Activated T-helper 1 cell treated with anti-CD3 and anti-CD28 coated beads, Interleukin-2, amount 50 U/mL, for 16 hours (primary cell): ENCODE results near the gene APLP2.
"Not testable (repeated sequence)": the region's sequence is repeated elsewhere in the genome, so short reads cannot be mapped to it uniquely, and the experiment has no call there.

ENCODE experiments used
- DNase-seq, 2 donors: peaks; one replicate each; pipeline ENCODE4 v3.0.0-alpha.2; 2020; ENCODE audit warnings: low read depth in 1 of 2, low spot score in 1 of 2

APLP2 gene

DNA sequence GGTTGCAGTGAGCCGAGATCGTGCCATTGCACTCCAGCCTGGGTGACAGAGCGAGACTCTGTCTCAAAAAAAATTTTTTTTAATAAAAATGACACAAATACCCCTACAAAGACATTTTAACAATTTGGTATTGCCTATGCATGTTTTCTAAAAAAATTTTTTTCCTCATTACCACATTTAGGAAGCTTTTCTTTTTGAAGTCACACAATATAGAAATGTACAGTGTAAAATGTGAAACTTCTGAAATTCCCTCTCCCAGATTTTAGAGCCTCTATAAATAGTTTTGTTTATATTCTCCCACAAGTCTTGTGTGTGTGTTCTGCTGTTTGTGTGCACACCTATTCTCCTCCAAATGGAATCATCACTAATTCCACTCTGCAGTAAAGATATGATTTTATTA is 97.5 kb downstream of the APLP2 start:
- DNase-seq, result no peak

GRCh38 chr11:130168105-130168504 is 98.4 kb downstream of the APLP2 start:
- no peak for DNase-seq

DNA sequence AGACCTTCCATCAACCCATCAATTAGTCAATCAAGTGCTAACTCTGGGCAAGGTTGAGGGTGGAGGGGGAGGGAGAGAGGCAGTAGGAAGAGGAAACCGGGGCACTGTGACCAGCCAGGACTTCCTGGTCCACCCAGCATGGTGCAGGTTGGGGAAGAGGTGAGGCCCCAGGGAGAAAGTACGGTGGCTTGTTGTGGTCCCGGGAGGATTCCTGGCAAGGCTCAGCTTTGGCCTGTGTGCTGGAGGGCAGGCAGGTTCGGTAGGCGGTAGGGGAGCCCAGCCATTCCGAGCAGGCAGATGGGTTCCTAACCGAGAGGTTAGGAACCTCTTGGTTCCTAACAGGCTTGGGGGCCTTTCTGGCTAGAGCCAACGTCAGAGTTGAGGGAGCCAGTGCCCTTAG is 100.7 kb downstream of the APLP2 start:
- no peak for DNase-seq

DNA sequence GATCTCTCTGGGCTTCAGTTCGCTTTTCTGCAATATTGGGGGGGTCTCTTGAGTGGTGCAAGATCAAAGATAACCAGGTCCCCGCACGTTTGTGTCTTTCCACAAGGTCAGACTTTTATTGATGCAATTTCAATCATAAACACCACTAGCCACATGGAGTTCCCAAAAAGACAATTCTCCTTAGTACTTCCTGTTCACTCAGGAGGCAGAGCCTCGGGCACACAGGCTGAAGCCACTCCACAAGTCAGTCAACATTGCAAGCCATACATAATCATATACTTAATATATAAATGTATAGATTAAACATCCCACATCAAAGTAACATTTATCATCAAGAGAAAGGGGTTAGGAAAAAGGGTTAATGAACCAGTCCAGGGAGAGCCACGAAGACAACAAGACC is 101.8 kb downstream of the APLP2 start:
- DNase-seq, result no peak

DNA sequence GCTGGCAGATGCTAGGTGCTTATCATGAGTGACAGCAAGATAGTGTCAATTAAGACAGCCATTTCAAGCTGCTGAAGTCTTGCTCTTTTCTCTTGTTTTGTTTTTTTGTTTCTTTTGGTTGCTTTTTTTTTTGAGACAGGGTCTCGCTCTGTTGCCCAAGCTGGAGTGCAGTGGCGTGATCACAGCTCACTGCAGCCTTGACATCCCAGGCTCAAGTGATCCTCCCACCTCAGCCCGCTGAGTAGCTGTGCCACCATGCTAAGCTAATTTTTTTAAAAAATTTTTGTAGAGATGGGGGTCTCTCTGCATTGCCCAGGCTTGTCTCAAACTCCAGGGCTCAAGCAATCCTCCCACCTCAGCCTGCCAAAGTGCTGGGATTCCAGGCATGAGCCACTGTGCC is 102.3 kb downstream of the APLP2 start:
- DNase-seq, result not testable (repeated sequence)

DNA sequence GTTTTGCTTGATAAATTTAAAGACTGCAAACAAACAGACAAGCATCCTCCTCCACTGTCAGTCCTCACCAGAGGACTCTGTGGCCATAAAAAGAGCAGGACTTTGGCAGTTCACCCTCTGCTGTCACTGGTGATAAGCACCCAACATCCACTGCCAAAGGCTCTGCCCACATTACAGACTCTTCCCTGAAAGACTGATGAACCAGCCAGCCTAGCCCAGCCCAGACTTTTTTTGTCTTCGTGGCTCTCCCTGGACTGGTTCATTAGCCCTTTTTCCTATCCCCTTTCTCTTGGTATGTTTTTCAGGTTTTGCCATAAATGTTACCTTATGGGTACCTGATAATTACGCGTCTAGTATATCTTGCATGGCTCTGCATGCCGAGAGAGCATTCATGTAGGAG is 104.9 kb downstream of the APLP2 start:
- no peak for DNase-seq

GRCh38 chr11:130175898-130176297 is 106.2 kb downstream of the APLP2 start:
- no peak for DNase-seq

- DNase-seq, result no peak
Observed at GRCh38 chr11:130177782-130178181, 108.1 kb downstream of the APLP2 start.

DNA sequence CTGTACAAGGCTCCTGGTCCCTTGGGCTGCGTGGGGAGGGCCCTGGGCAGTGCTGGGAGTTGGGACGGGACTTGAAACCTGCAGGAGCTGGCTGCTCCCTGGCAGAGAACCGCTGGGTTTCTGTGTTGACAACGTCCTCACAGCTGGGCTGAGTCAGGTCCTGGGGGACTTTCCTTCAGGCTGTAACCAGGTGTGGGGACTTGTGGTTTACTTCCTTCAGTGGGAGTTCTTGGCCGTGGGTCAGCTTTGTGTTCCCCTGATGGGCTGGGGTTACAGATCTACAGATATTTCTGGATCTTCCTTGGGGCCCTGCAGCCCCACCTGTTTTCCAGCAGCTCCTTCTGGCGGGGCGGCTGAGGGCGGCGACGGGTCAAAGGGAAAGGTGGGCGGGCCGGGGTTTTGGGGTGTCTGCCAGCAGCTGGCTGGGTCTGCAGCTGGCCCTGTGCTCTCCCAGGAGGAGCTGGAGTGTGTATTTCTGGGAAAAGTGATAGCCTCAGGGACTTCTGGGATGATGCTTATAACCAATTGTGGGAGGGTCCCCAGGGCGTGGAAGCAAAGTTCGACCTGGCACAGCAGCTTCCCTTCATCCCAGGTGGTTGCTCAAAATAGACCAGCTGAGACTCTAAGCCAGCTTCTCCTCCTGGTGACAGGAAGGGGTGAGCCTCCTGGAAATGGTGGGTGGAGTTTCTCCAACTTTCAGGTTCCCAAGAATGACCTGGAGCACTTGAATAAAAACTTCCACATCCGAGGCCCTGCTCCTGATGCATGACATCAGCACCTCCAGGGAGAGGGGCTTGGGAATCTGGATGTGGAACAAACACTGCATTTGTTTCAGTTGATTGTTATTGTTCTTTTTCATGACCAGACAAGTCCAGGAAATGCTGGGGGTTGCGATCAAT is 109.0 kb downstream of the APLP2 start:
- DNase-seq, result no peak

GRCh38 chr11:130179396-130180306 is 110.0 kb downstream of the APLP2 start:
- DNase-seq, result no peak

GRCh38 chr11:130180491-130180890 is 110.8 kb downstream of the APLP2 start:
- DNase-seq, result no peak

GRCh38 chr11:130180896-130181294 is 111.2 kb downstream of the APLP2 start:
- DNase-seq, result no peak

- DNase-seq, result no peak
Observed at GRCh38 chr11:130181295-130182272, 111.9 kb downstream of the APLP2 start.

DNA sequence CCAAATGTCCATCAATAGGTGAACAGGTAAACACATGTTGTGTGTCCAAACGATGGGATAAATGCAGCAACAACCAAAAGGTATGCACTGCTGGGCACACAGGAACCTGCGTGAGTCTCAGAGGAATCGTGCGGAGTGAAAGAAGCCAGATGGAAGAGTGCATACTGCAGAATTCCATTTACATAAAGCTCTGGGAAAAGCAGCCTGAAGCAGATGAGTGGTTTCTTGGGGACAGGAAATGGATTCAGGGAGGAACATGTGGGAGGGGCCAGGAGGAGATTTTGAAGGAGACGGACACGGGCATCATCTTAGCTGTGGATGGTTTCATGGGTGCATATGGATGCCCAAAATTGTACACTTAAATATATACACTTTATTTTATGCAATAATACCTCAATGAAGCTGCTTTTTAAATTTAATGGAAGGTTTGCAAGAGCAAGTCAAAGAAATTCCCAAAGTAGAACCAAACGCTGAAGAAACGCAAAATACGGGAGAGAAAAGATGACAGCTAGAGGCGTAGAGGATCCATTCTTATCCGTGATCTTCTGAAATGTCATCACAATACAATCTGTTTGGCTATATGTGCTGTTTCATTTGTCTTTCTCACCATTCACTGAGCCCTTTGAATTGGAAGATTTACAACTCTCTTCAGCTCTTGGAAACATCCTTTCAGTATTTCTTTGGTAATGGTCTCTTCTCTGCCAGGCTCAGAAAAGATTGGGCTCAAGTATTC is 114.3 kb downstream of the APLP2 start:
- DNase-seq, result no peak

- no peak for DNase-seq
Observed at GRCh38 chr11:130187096-130187495, 117.4 kb downstream of the APLP2 start.

GRCh38 chr11:130188047-130188446 is 118.4 kb downstream of the APLP2 start:
- DNase-seq, result no peak

DNA sequence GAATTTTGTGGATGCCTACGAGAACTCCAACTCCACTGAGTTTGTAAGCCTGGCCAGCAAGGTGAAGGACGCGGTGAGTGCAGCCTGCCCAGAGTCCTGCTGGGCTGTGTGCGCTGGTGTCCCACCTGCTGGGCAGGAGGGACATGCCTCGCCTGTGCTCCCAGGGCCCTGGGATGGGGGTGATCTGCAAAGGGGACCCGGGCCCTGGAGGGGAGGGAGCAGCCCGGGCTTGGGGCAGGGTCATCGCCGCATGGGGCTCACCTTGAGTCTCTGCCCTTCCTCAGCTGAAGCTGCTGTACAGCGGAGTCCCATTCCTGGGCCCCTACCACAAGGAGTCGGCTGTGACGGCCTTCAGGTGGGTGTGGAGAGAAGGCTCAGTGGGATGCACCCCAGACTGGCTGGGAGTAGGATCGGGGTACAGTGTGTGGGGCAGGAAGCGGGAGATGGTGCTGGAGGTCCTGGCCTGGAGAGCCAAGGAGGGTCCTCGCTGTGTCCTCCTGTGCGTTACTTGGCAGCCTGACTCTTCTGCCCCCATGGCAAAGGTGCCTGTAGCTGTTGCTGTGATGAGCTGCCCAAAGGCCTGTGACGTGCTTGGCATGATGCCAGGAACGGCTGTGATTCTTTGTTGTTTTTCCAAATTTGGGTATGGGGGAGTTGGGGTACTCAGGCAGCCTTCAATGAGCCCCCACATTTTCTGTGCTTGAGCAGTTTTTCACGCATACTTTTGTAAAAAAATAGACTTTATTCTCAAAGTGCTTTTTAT is 119.1 kb downstream of the APLP2 start:
- no peak for DNase-seq

DNA sequence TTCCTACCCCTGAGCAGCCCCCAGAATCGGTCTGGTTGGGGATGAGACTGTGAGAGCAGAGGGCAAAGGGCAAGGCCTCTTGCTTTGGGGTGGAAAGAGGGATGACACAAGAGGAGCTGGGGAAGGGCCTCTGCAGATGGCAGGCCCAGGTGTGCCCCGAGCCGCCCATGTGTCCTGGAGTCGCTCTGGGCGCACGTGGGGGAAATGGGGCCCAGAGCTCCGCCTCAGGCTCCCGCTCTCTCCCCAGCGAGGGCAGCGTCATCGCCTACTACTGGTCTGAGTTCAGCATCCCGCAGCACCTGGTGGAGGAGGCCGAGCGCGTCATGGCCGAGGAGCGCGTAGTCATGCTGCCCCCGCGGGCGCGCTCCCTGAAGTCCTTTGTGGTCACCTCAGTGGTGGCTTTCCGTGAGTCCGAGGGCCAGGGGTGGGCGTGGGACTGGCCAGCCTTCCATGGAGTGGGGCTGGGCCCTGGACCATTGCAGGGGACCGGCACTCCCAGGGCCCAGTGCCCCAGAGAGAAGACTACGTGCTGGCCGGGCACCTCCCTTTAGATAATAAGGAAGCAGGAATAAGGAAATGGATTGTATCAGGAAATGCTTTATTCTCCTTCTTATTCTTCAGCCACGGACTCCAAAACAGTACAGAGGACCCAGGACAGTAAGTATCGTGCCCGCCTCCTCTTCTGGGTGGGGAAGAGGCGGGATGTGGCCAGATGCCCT is 120.0 kb downstream of the APLP2 start:
- DNase-seq, result no peak

- no peak for DNase-seq
Observed at GRCh38 chr11:130190371-130190881, 120.7 kb downstream of the APLP2 start.
